GM18526 (cell line): ENCODE data around the gene TMEM95.

Experiments
- POLR2A ChIP-seq: IDR thresholded peaks from 3 replicates; pipeline ENCODE4 v1.6.1; 2011; ENCODE audit not compliant: insufficient read length; ENCODE audit errors: extremely low read depth

Gene TMEM95

DNA sequence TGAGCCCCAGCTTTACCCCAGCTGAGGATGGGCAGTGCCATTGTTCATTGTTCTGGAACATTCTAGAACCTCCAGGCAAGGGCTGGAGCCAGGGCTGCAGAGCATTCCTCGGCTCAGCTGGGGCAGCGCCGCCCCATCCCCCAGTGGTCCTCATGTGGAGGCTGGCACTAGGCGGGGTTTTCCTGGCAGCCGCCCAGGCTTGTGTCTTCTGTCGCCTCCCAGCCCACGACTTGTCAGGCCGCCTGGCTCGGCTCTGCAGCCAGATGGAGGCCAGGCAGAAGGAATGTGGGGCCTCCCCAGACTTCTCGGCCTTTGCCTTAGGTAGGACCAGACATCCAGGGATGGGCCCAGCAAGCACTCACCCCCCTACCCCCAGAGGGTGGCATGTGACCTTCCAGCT lies at the start of gene TMEM95:
Gene TMEM95, plus strand, starts transcription at position 104 of the 400 bp plus-strand sequence. Its CDS starts 49 bp downstream, at position 153.
- TF ChIP-seq POLR2A, result no peak

DNA sequence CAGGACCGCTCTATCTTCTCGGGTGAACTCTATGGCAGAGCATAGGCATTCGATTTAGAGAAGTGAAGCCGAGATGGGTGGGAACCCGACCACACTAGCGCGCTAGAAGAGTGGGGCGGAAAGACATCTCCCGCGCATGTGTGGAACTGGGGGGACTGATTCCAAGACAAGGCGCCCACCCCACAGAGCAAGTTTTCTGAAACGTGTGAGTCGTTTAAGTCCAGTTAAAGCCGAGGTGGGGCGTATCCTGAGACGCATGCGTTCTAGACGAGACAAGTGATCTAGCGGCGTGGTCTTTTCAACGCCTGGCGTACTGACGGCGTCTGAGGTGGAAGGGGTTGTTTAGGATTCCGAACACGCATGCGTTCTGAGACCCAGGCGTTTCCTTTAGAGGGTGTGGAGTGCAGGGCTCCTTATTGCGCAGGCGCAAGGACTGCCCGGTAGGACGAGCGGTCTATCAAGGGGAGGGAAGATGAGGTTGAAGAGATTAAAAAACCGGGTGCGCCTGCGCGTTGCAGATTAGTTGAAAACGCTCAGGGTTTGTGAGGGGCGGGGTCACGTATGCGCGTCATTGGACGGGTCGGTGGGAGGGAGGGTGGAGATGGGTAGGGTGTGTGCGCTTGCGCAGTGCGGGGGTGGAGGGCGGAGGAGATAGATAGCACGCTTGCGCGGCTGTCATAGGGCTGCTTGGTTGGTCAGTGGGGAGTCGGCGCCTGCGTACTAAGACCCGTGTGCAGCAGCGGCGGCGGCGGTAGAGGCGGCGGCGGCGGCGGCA lies 47.9 kb upstream of the TMEM95 start, which contains the start of gene EIF5A:
Gene EIF5A, plus strand, starts transcription at position 718 of the 775 bp plus-strand sequence. CDS start 2,008 bp downstream, outside the sequence.
- TF ChIP-seq POLR2A, result peak; percentile 69

DNA sequence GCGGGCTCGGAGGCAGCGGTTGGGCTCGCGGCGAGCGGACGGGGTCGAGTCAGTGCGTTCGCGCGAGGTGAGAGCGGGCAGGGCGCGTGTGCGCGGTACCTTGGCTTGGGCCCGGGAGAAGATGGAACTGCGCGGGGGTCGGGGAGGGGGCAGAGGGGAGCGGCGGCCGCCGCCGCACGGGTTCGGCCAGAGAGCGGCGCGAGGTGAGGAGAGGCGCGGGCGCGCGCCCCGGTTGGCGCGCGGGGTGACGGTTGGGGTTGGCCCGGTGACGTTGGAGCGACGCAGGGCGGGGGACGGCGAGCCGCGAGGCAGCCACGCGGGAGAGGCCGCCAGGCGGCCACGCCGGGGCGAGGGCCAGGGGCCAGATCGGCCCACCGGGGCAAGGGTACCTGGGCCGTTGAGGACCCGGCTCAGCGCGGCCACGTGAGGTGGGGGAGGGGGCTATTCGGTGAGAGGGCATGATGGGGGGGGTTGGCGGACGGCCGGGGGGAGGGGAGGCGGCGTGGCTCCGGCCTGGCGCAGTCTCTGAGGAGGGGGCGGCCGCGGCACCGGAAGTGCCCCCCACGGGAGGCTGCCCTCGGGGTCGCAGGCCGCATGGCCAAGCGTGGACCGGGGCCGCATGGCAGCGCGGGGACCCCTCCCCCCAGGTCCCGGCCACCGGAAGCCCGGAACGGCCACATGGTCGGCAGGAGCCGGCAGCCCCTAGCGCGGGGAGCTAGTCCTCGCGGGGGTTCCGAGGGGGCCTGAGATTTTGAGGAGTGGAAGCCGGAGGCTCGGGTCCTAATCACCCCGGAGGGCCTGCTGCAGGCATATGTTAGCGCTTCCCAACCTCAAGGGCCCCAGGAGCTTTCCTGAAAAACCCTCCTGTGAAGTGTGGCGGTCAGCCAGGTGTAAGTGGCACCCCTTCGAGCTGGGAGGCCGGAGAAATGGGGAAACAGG lies 47.0 kb upstream of the TMEM95 start:
- TF ChIP-seq POLR2A, result peak; percentile 56

DNA sequence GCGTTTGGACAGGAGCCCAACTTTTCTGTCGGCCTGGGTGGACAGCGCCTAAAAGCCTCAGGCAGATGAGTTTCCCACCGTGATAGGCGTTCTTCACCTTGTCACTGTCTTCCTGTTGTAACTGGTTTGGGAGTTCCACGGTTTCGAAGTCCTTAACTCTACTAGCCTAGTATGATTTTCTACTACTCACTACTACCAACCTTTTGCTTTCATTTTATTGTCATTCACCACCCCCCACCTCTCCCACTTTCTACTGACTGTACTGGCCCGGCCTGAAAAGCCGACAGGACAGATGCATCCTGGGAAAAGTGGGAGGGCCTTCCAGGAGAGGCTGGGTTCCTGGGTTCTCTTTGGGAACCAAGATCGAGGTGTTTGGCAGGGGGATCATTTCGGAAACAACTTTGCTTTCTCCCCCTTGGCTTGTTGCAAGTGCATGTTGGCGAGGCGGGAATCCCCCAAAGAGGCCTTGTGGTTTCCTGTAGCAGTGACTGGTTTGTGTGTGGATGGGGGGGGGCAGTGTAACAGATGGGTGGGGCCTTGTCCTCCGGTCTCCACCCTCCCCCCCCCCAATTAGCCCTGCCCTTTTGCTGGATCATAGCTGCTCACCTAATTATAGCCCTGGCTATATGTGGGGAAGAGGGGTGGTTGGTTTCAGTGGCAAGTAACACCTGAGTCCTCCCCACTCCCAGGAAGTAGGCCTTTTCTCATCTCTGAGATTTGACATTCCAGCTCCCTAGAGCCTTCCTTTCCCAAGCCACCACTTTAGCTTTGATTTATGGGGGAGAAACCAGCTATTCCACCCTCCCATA lies 46.1 kb upstream of the TMEM95 start:
- TF ChIP-seq POLR2A, result no peak

DNA sequence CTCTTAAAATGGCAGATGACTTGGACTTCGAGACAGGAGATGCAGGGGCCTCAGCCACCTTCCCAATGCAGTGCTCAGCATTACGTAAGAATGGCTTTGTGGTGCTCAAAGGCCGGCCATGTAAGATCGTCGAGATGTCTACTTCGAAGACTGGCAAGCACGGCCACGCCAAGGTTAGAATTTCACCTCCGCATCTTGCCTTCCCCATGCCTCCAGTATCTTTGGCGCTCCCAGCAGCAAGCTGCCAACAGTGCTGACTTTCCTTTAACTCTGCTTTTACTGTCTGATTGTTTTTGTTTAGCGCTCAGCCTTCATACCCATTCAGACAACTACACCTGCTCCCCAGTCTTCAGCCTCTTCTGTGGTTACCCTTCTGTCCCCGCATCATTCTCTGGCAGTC lies 45.3 kb upstream of the TMEM95 start:
- no peak for TF ChIP-seq POLR2A

GRCh38 chr17:7311110-7311705 lies 43.7 kb upstream of the TMEM95 start:
- no peak for TF ChIP-seq POLR2A

GRCh38 chr17:7312432-7313087 lies 42.4 kb upstream of the TMEM95 start:
- peak; percentile 21 for TF ChIP-seq POLR2A

GRCh38 chr17:7313088-7313889 lies 41.7 kb upstream of the TMEM95 start:
- peak; percentile 11 for TF ChIP-seq POLR2A

GRCh38 chr17:7313890-7314718 lies 40.9 kb upstream of the TMEM95 start:
- TF ChIP-seq POLR2A, result no peak

DNA sequence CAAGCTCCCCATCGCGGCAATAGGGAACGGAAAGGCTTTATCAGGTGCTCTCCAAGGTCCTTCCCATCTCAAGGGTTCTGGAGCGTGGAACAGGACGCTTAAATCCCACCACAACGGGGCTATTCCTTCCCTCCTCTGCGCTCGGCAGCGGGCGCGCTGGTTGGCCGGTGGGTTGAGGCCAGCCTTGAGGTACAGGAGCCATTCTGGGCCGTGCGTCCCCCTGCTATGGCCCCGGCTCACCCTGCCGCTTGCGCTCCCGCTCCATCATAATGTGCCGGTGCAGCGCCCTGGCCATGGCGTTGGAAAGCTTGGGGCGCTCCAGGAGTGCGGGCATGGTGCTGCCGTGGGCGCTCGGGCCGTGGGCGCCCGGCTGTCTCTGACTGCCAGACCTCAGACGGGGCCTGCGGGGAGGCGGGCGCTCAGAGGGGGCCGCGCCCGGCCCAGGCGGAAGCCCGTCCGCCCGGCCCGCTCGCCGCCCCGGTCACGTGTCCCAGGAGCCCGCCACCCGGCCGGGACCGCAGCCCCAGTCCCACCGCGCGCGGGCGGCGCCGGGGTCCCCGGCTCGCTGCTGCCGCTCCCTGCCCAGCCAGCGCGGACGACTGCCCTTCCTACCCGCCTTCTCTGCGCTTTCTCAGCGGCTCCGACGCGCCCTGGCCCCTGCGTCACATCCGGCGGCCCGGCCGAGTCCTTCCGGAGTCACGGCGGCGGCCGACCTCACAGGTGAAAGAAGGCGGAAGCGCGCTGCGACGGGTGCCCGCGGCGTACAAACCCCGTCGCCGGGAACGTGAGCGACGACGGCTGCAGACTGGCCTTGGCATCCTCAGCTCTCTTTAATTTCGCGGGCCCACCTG lies 40.0 kb upstream of the TMEM95 start, which contains the start of gene GPS2:
Gene GPS2, minus strand, starts transcription at position 642 of the 851 bp plus-strand sequence. Its CDS starts 308 bp downstream, at position 334.
- TF ChIP-seq POLR2A, result peak; percentile 86

- TF ChIP-seq POLR2A, result no peak
These were observed 39.3 kb upstream of the TMEM95 start for GRCh38 chr17:7315570-7316235.
